Right kidney (tissue), 1 donor: ENCODE results near the gene CDH4.

Experiments
- DNase-seq: peaks from one replicate; pipeline ENCODE4 v3.0.0-alpha.2; 2016

The CDH4 gene

GRCh38 chr20:61722146-61722678, 470.2 kb downstream of the CDH4 start:
- no peak for DNase-seq

- no peak for DNase-seq
Observed at GRCh38 chr20:61723529-61724257, 471.6 kb downstream of the CDH4 start.

- DNase-seq = no peak
Observed at GRCh38 chr20:61724376-61724775, 472.3 kb downstream of the CDH4 start.

GRCh38 chr20:61725145-61725544, 473.1 kb downstream of the CDH4 start:
- no peak for DNase-seq

- DNase-seq = no peak
Observed at GRCh38 chr20:61725966-61726365, 473.9 kb downstream of the CDH4 start.

- no peak for DNase-seq
Observed at GRCh38 chr20:61726979-61727378, 474.9 kb downstream of the CDH4 start.

- DNase-seq = no peak
Observed at GRCh38 chr20:61727761-61728160, 475.7 kb downstream of the CDH4 start.

GRCh38 chr20:61728326-61728725, 476.3 kb downstream of the CDH4 start:
- DNase-seq = no peak

GRCh38 chr20:61728786-61729770, 477.0 kb downstream of the CDH4 start:
- no peak for DNase-seq

- DNase-seq = no peak
Observed at GRCh38 chr20:61730631-61731362, 478.7 kb downstream of the CDH4 start.

GRCh38 chr20:61731363-61732181, 479.5 kb downstream of the CDH4 start:
- DNase-seq = no peak

GRCh38 chr20:61732511-61733210, 480.6 kb downstream of the CDH4 start:
- no peak for DNase-seq

- no peak for DNase-seq
Observed at GRCh38 chr20:61733216-61733615, 481.2 kb downstream of the CDH4 start.

- no peak for DNase-seq
Observed at GRCh38 chr20:61733891-61734732, 482.1 kb downstream of the CDH4 start.

- no peak for DNase-seq
Observed at GRCh38 chr20:61734733-61735502, 482.9 kb downstream of the CDH4 start.

GRCh38 chr20:61735503-61735785, 483.4 kb downstream of the CDH4 start:
- no peak for DNase-seq

- no peak for DNase-seq
Observed at GRCh38 chr20:61736001-61736635, 484.1 kb downstream of the CDH4 start.

- DNase-seq = no peak
Observed at GRCh38 chr20:61736751-61737310, 484.8 kb downstream of the CDH4 start.

- no peak for DNase-seq
Observed at GRCh38 chr20:61737346-61737745, 485.3 kb downstream of the CDH4 start.
